Measurements from ENCODE around the gene ARMC2. TPM values are rescaled to one million over a fixed set of nuclear protein-coding genes. Genes with fewer than 3 reads are reported as not detected.
A peak's percentile ranks its signal among the peaks of the same experiment; 100 is the strongest.

ARMC2 gene
- total RNA-seq, 1 donor from 2014 or later, result 2.9 TPM

DNA sequence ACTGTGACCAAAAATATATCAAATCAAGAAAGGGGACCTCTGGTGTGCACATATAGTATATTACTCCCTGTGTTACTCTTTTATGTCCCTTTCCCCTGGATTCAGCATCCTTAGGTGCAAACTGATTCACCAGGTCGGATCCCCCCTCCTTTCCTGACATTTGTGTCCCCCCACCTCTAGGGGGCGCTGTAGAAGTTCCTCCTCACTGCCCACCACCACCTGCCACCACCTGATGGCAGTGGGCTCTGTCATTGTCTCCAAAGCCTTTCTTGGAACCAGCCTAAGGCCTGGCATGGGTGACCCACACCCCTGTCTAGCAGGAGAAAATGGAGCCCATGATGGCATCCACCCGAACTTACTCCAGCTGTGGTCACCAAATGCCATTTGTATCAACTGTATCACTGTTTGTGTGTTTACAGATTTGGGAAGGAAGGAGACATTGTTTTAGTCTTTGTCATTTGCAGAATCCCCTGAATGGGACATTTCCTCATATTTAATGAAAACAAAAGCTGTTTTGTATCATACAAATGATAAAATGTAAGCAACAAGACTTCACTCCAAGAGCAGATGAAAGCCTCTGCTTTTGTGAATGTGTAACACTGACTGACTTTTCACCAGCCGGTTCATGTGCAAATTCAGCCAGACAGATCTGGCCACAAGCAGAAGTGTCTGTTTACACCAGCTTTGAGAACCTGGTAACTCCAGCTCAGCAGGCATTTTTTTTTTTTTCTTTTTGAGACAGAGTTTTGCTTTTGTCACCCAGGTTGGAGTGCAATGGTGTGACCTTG, 66.2 kb downstream of the ARMC2 start:
- no peak overlapping the region for H3K4me3 Mint-ChIP-seq
- Histone ChIP-seq H3K27me3 (no peaks in the 10 kb centered on the region), H3K36me3 (no peaks in the 10 kb centered on the region), H3K4me1 (peaks cover 7% of the 10 kb centered on the region), H3K9me3 (ENCODE audit: low read depth) (no peaks in the 10 kb centered on the region), H3K4me3 (no peak overlapping the region), H3K4me2 (no peak overlapping the region), H4K20me1 (ENCODE audit: low read depth) (no peaks in the 10 kb centered on the region), H3K27ac (no peak overlapping the region), H3K79me2 (ENCODE audit: low read depth) (no peaks in the 10 kb centered on the region), H3F3A (ENCODE audit: low read depth) (no peaks in the 10 kb centered on the region), H2AFZ (replicated peaks) (no peak overlapping the region), H3K9ac (no peak overlapping the region)
- H3K4me1 Mint-ChIP-seq, result peaks cover 3% of the 10 kb centered on the region
- H3K27ac Mint-ChIP-seq, result no peak overlapping the region
- peak; percentile 58 for DNase-seq (ENCODE audit: low spot score)
- H3K27me3 Mint-ChIP-seq (ENCODE audit: insufficient read depth, low read depth), result peaks cover 2% of the 10 kb centered on the region
- no peaks in the 10 kb centered on the region for H3K36me3 Mint-ChIP-seq
- TF ChIP-seq, protein P1, sequence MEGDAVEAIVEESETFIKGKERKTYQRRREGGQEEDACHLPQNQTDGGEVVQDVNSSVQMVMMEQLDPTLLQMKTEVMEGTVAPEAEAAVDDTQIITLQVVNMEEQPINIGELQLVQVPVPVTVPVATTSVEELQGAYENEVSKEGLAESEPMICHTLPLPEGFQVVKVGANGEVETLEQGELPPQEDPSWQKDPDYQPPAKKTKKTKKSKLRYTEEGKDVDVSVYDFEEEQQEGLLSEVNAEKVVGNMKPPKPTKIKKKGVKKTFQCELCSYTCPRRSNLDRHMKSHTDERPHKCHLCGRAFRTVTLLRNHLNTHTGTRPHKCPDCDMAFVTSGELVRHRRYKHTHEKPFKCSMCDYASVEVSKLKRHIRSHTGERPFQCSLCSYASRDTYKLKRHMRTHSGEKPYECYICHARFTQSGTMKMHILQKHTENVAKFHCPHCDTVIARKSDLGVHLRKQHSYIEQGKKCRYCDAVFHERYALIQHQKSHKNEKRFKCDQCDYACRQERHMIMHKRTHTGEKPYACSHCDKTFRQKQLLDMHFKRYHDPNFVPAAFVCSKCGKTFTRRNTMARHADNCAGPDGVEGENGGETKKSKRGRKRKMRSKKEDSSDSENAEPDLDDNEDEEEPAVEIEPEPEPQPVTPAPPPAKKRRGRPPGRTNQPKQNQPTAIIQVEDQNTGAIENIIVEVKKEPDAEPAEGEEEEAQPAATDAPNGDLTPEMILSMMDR (IDR thresholded peaks at IDR 0.05), result peak; percentile 66
- TF ChIP-seq EZH2 (IDR thresholded peaks at IDR 0.05), result no peak
- TF ChIP-seq EZH2phosphoT487 (IDR thresholded peaks at IDR 0.05), result no peak
- no peaks in the 10 kb centered on the region for H3K9me3 Mint-ChIP-seq

DNA sequence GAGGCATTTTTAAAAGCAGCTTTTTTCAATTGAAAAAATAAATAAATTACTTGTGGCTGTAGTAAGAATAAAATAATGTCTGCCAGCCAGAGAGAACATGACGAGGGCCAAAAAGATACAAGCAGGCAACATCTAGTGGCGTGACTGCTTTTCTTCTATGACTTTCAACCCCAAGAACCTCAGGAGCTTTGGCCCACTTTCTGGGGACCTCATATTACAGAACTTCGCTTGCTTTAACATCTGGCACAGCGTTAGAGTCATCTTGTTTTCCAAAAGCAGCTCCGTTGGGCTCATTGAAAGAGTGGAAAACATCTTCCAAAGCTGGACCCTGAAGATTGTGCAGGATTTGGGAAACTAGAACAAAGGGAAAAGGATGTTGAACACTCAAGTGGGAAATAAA, 67.0 kb downstream of the ARMC2 start:
- TF ChIP-seq, protein P1 (IDR thresholded peaks at IDR 0.05), result no peak
- TF ChIP-seq EZH2 (IDR thresholded peaks at IDR 0.05) (no peak), EZH2phosphoT487 (IDR thresholded peaks at IDR 0.05) (no peak)
- no peaks in the 10 kb centered on the region for H3K9me3 ChIP-seq (ENCODE audit: low read depth)
- H3K4me1 Mint-ChIP-seq, result peaks cover 3% of the 10 kb centered on the region
- no peak for DNase-seq (ENCODE audit: low spot score)
- no peak overlapping the region for H3K9ac ChIP-seq
- H3K4me1 ChIP-seq, result peaks cover 7% of the 10 kb centered on the region
- no peak overlapping the region for H3K4me2 ChIP-seq
- H3K79me2 ChIP-seq (ENCODE audit: low read depth), result no peaks in the 10 kb centered on the region
- no peak overlapping the region for H3K4me3 ChIP-seq
- H3F3A ChIP-seq (ENCODE audit: low read depth), result no peaks in the 10 kb centered on the region
- H3K4me3 Mint-ChIP-seq, result no peak overlapping the region
- no peaks in the 10 kb centered on the region for H3K9me3 Mint-ChIP-seq
- H2AFZ ChIP-seq (replicated peaks), result no peak overlapping the region
- no peaks in the 10 kb centered on the region for H3K36me3 ChIP-seq
- H3K36me3 Mint-ChIP-seq, result no peaks in the 10 kb centered on the region
- no peak overlapping the region for H3K27ac ChIP-seq
- no peaks in the 10 kb centered on the region for H3K27me3 ChIP-seq
- H4K20me1 ChIP-seq (ENCODE audit: low read depth), result no peaks in the 10 kb centered on the region
- no peak overlapping the region for H3K27ac Mint-ChIP-seq
- no peaks in the 10 kb centered on the region for H3K27me3 Mint-ChIP-seq (ENCODE audit: insufficient read depth, low read depth)

DNA sequence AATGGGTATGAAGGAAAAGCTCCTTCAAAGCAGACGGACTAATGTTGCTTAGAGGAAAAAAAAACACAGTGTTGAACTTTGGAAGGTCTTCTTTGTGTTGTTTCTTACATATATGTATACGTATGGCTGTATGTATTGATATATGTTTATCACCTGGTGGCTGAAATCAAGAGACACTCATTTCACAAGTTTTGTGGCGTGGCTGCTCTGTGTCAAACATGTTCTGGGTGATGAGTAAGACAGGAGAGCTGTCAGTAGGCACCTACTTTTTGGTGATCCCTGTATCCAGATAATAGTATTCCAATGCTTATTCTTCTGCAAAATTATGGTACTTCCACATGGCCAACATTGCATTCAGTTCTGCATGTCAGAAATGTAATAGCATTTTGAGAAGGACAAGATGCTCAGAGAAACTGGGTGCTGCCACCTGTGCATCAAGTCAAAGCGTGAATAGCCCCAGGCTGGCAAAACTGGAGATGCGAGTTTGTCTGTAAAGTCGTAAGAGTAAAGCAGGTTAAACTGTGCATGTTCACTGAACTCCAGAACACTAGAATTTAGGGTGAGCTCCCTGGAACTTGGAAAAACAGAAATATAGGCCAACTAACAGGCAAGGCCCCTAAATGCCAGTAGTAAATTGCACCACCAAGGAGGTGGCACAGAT, 67.9 kb downstream of the ARMC2 start:
- H3K4me3 ChIP-seq, result no peak overlapping the region
- peaks cover 3% of the 10 kb centered on the region for H3K4me1 Mint-ChIP-seq
- no peaks in the 10 kb centered on the region for H3K79me2 ChIP-seq (ENCODE audit: low read depth)
- H3K36me3 ChIP-seq, result no peaks in the 10 kb centered on the region
- no peaks in the 10 kb centered on the region for H3F3A ChIP-seq (ENCODE audit: low read depth)
- H3K27ac ChIP-seq, result no peak overlapping the region
- no peaks in the 10 kb centered on the region for H3K27me3 ChIP-seq
- H3K4me3 Mint-ChIP-seq, result no peak overlapping the region
- H3K36me3 Mint-ChIP-seq, result no peaks in the 10 kb centered on the region
- no peaks in the 10 kb centered on the region for H3K27me3 Mint-ChIP-seq (ENCODE audit: insufficient read depth, low read depth)
- DNase-seq (ENCODE audit: low spot score), result no peak
- H3K4me1 ChIP-seq, result peaks cover 7% of the 10 kb centered on the region
- no peaks in the 10 kb centered on the region for H3K9me3 Mint-ChIP-seq
- no peak overlapping the region for H3K4me2 ChIP-seq
- no peak overlapping the region for H2AFZ ChIP-seq (replicated peaks)
- H3K9ac ChIP-seq, result no peak overlapping the region
- H4K20me1 ChIP-seq (ENCODE audit: low read depth), result no peaks in the 10 kb centered on the region
- H3K27ac Mint-ChIP-seq, result no peak overlapping the region
- no peak for TF ChIP-seq EZH2 (IDR thresholded peaks at IDR 0.05)
- TF ChIP-seq EZH2phosphoT487 (IDR thresholded peaks at IDR 0.05), result no peak
- TF ChIP-seq, protein P1 (IDR thresholded peaks at IDR 0.05), result no peak
- H3K9me3 ChIP-seq (ENCODE audit: low read depth), result no peaks in the 10 kb centered on the region
